ENCODE data around the gene GAK.

GAK gene

GRCh38 chr4:880684-881405 lies 51.3 kb downstream of the GAK start:
- H3K4me1 ChIP-seq (ENCODE audit: insufficient read depth, low read length), result no peaks in the 10 kb centered on the region
- H3K4me2 ChIP-seq (ENCODE audit: insufficient read depth, low read length), result no peak overlapping the region
- no peak overlapping the region for H3K4me3 ChIP-seq (ENCODE audit: low read depth in 1 of 2, low read length in 2 of 2)
- H3K36me3 ChIP-seq (ENCODE audit: insufficient read depth, low read length), result peaks cover 95% of the 10 kb centered on the region
- no peak overlapping the region for H2AFZ ChIP-seq (ENCODE audit: low read depth, low read length)
- no peak for TF ChIP-seq EZH2 (IDR thresholded peaks at IDR 0.05; ENCODE audit: borderline replicate concordance, low read depth, low read length, severe bottlenecking)
- no peak for TF ChIP-seq CTCF (IDR thresholded peaks at IDR 0.05; ENCODE audit: borderline replicate concordance, extremely low read depth, low read length, poor library complexity, severe bottlenecking)
- no peak overlapping the region for H3K9ac ChIP-seq (ENCODE audit: low read depth, low read length)
- no peaks in the 10 kb centered on the region for H3K79me2 ChIP-seq (ENCODE audit: insufficient read depth, low read length)
- DNase-seq, result no peak
- H3K27me3 ChIP-seq (ENCODE audit: insufficient read depth, low read length, poor library complexity), result no peaks in the 10 kb centered on the region
- peaks cover 12% of the 10 kb centered on the region for H4K20me1 ChIP-seq (ENCODE audit: insufficient read depth, low read length)
- no peaks in the 10 kb centered on the region for H3K9me3 ChIP-seq (ENCODE audit: insufficient read depth, low read length, severe bottlenecking)
- H3K27ac ChIP-seq (ENCODE audit: low read length), result no peak overlapping the region
- ATAC-seq (ENCODE audit: insufficient read depth, low read depth), result no peak

- no peak overlapping the region for H3K4me2 ChIP-seq (ENCODE audit: insufficient read depth, low read length)
- no peak for ATAC-seq (ENCODE audit: insufficient read depth, low read depth)
- TF ChIP-seq CTCF (IDR thresholded peaks at IDR 0.05; ENCODE audit: borderline replicate concordance, extremely low read depth, low read length, poor library complexity, severe bottlenecking) (no peak), EZH2 (IDR thresholded peaks at IDR 0.05; ENCODE audit: borderline replicate concordance, low read depth, low read length, severe bottlenecking) (no peak)
Measured at GRCh38 chr4:879729-880077, 52.4 kb downstream of the GAK start.

GRCh38 chr4:878796-879728 lies 53.1 kb downstream of the GAK start:
- no peak overlapping the region for H3K4me3 ChIP-seq (ENCODE audit: low read depth in 1 of 2, low read length in 2 of 2)
- no peaks in the 10 kb centered on the region for H3K9me3 ChIP-seq (ENCODE audit: insufficient read depth, low read length, severe bottlenecking)
- DNase-seq (no peak), ATAC-seq (ENCODE audit: insufficient read depth, low read depth) (0 out of 3 replicates have a peak, but pooled peaks have one; percentile 27)
- no peaks in the 10 kb centered on the region for H3K4me1 ChIP-seq (ENCODE audit: insufficient read depth, low read length)
- H3K36me3 ChIP-seq (ENCODE audit: insufficient read depth, low read length), result peaks cover 97% of the 10 kb centered on the region
- TF ChIP-seq EZH2 (IDR thresholded peaks at IDR 0.05; ENCODE audit: borderline replicate concordance, low read depth, low read length, severe bottlenecking) (no peak), CTCF (IDR thresholded peaks at IDR 0.05; ENCODE audit: borderline replicate concordance, extremely low read depth, low read length, poor library complexity, severe bottlenecking) (no peak)
- H4K20me1 ChIP-seq (ENCODE audit: insufficient read depth, low read length), result peaks cover 12% of the 10 kb centered on the region
- H3K4me2 ChIP-seq (ENCODE audit: insufficient read depth, low read length), result no peak overlapping the region
- no peaks in the 10 kb centered on the region for H3K27me3 ChIP-seq (ENCODE audit: insufficient read depth, low read length, poor library complexity)
- no peak overlapping the region for H2AFZ ChIP-seq (ENCODE audit: low read depth, low read length)
- H3K9ac ChIP-seq (ENCODE audit: low read depth, low read length), result no peak overlapping the region
- no peaks in the 10 kb centered on the region for H3K79me2 ChIP-seq (ENCODE audit: insufficient read depth, low read length)
- peak overlapping the region; percentile 26 for H3K27ac ChIP-seq (ENCODE audit: low read length)

More at GRCh38 chr4:879729-880077, 52.4 kb downstream of the GAK start:
- peaks cover 97% of the 10 kb centered on the region for H3K36me3 ChIP-seq (ENCODE audit: insufficient read depth, low read length)
- H3K79me2 ChIP-seq (ENCODE audit: insufficient read depth, low read length), result no peaks in the 10 kb centered on the region
- no peak overlapping the region for H3K9ac ChIP-seq (ENCODE audit: low read depth, low read length)
- no peak overlapping the region for H2AFZ ChIP-seq (ENCODE audit: low read depth, low read length)
- H3K27ac ChIP-seq (ENCODE audit: low read length), result no peak overlapping the region
- H3K9me3 ChIP-seq (ENCODE audit: insufficient read depth, low read length, severe bottlenecking), result no peaks in the 10 kb centered on the region
- no peaks in the 10 kb centered on the region for H3K4me1 ChIP-seq (ENCODE audit: insufficient read depth, low read length)
- H3K4me3 ChIP-seq (ENCODE audit: low read depth in 1 of 2, low read length in 2 of 2), result no peak overlapping the region
- DNase-seq, result no peak
- no peaks in the 10 kb centered on the region for H3K27me3 ChIP-seq (ENCODE audit: insufficient read depth, low read length, poor library complexity)
- H4K20me1 ChIP-seq (ENCODE audit: insufficient read depth, low read length), result peaks cover 12% of the 10 kb centered on the region
